ENCODE data around the gene NOP14.

DNA sequence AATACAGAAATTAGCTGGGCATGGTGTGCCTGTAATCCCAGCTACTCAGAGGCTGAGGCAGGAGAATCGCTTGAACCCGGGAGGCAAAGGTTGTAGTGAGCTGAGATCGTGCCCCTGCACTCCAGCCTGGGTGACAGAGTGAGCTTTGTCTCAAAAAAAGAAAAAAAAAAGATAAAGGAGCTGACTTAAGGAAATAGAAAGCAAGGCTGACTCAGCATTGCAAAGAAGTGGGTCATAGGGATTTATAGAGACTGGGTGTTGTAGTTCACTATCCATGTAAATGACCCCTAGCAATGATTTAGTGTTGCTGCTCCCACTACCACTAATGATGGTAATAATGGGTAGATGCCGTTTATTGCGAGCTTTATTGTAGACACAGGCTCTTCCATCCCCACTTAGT, 71.9 kb downstream of the NOP14 start:
- TF ChIP-seq, protein P1, sequence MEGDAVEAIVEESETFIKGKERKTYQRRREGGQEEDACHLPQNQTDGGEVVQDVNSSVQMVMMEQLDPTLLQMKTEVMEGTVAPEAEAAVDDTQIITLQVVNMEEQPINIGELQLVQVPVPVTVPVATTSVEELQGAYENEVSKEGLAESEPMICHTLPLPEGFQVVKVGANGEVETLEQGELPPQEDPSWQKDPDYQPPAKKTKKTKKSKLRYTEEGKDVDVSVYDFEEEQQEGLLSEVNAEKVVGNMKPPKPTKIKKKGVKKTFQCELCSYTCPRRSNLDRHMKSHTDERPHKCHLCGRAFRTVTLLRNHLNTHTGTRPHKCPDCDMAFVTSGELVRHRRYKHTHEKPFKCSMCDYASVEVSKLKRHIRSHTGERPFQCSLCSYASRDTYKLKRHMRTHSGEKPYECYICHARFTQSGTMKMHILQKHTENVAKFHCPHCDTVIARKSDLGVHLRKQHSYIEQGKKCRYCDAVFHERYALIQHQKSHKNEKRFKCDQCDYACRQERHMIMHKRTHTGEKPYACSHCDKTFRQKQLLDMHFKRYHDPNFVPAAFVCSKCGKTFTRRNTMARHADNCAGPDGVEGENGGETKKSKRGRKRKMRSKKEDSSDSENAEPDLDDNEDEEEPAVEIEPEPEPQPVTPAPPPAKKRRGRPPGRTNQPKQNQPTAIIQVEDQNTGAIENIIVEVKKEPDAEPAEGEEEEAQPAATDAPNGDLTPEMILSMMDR (IDR thresholded peaks at IDR 0.05): no peak
- TF ChIP-seq POLR2A (IDR thresholded peaks at IDR 0.05): no peak

Measured in heart left ventricle (tissue), 13 donors.